ENCODE results near the gene PQBP1.

DNA sequence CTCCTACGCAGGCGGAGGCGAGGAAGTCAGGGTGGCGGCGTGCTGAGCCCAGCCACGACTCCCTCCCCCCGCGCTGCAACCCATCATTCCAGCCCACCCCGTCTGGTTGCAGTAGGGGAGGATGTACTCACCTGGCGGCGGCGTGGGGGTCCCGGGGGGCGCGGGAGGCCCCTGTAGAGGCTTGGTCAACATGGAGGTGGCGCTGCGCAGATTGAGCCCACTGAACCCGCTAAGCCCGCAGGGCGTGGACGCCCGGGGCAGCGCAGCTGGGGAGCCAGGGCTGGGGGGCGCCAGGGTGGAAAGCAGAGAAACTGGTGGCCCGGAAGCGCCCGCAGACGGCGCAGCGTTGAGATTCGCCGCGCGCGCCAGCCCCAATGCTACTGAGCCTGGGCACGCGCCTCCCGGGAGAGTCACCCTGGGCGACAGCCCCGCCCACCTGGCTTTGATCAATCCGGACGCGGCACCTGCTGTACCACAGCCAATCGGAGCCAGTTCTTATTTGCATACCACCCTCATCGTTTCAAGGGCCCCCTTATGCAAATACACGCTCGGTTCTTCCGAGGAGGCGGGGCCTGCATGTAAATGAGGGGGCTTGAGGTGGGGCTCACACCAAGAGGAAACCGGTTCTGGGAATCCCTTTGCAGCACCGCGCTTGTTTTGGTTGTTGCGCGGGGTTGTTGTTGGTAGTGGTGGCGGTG lies 21.1 kb downstream of the PQBP1 start, which contains the start of gene PIM2:
- TF ChIP-seq, protein P1, sequence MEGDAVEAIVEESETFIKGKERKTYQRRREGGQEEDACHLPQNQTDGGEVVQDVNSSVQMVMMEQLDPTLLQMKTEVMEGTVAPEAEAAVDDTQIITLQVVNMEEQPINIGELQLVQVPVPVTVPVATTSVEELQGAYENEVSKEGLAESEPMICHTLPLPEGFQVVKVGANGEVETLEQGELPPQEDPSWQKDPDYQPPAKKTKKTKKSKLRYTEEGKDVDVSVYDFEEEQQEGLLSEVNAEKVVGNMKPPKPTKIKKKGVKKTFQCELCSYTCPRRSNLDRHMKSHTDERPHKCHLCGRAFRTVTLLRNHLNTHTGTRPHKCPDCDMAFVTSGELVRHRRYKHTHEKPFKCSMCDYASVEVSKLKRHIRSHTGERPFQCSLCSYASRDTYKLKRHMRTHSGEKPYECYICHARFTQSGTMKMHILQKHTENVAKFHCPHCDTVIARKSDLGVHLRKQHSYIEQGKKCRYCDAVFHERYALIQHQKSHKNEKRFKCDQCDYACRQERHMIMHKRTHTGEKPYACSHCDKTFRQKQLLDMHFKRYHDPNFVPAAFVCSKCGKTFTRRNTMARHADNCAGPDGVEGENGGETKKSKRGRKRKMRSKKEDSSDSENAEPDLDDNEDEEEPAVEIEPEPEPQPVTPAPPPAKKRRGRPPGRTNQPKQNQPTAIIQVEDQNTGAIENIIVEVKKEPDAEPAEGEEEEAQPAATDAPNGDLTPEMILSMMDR (tag by site-specific recombination; IDR thresholded peaks at IDR 0.05): peak; percentile 76
- no peak for TF ChIP-seq ZNF792 (tag by site-specific recombination; IDR thresholded peaks at IDR 0.05)
- TF ChIP-seq ZNF514 (tag by site-specific recombination; IDR thresholded peaks at IDR 0.05): no peak
- peak; percentile 88 for TF ChIP-seq PATZ1 (tag by site-specific recombination; IDR thresholded peaks at IDR 0.05)
- TF ChIP-seq ZNF354C (tag by site-specific recombination; IDR thresholded peaks at IDR 0.05; ENCODE audit: borderline replicate concordance, low read depth): no peak
- TF ChIP-seq TCF7L2 (IDR thresholded peaks at IDR 0.05; ENCODE audit: borderline replicate concordance, low read depth, low read length): no peak
- no peak for TF ChIP-seq ZNF274 (IDR thresholded peaks at IDR 0.05; ENCODE audit: low read length)
- no peak for TF ChIP-seq ZNF274 (tag by site-specific recombination; IDR thresholded peaks at IDR 0.05; ENCODE audit: borderline replicate concordance)
- TF ChIP-seq REST (tag by site-specific recombination; IDR thresholded peaks at IDR 0.05): 0 out of 2 replicates have a peak, but pooled peaks have one; percentile 23
- no peak for TF ChIP-seq MYNN (tag by site-specific recombination; IDR thresholded peaks at IDR 0.05; ENCODE audit: borderline replicate concordance)
- TF ChIP-seq ZNF184 (tag by site-specific recombination; IDR thresholded peaks at IDR 0.05): no peak
- TF ChIP-seq ZNF529 (tag by site-specific recombination; IDR thresholded peaks at IDR 0.05; ENCODE audit: insufficient replicate concordance): no peak
- TF ChIP-seq ZNF292 (tag by site-specific recombination; IDR thresholded peaks at IDR 0.05; ENCODE audit: borderline replicate concordance, low read depth): no peak
